D721Med (cell line): ENCODE results near the gene SCFD2.
"Not testable (repeated sequence)": the region's sequence is repeated elsewhere in the genome, so short reads cannot be mapped to it uniquely, and the experiment has no call there.

Source experiments
- DNase-seq: peaks from one replicate; pipeline ENCODE4 v3.0.0; 2011; ENCODE audit warnings: low spot score; ENCODE audit not compliant: insufficient read length
- FAIRE-seq: peaks from 2 replicates; lab custom pipeline; 2011; peaks lifted over from hg19 to GRCh38; lab: Jason Lieb, UNC
- TF ChIP-seq, protein P1 (sequence below): IDR thresholded peaks from 2 replicates; pipeline ENCODE4 v1.5.1; 2012; ENCODE audit warnings: mild to moderate bottlenecking, control low read depth; ENCODE audit not compliant: insufficient read depth; ENCODE audit errors: missing control alignments

The SCFD2 gene

GRCh38 chr4:53309321-53310040 is 56.4 kb downstream of the SCFD2 start:
- TF ChIP-seq, protein P1, sequence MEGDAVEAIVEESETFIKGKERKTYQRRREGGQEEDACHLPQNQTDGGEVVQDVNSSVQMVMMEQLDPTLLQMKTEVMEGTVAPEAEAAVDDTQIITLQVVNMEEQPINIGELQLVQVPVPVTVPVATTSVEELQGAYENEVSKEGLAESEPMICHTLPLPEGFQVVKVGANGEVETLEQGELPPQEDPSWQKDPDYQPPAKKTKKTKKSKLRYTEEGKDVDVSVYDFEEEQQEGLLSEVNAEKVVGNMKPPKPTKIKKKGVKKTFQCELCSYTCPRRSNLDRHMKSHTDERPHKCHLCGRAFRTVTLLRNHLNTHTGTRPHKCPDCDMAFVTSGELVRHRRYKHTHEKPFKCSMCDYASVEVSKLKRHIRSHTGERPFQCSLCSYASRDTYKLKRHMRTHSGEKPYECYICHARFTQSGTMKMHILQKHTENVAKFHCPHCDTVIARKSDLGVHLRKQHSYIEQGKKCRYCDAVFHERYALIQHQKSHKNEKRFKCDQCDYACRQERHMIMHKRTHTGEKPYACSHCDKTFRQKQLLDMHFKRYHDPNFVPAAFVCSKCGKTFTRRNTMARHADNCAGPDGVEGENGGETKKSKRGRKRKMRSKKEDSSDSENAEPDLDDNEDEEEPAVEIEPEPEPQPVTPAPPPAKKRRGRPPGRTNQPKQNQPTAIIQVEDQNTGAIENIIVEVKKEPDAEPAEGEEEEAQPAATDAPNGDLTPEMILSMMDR: no peak
- FAIRE-seq (no peak), DNase-seq (no peak)

GRCh38 chr4:53307819-53308780 is 57.8 kb downstream of the SCFD2 start:
- TF ChIP-seq, protein P1: no peak
- FAIRE-seq: no peak
- DNase-seq: no peak

DNA sequence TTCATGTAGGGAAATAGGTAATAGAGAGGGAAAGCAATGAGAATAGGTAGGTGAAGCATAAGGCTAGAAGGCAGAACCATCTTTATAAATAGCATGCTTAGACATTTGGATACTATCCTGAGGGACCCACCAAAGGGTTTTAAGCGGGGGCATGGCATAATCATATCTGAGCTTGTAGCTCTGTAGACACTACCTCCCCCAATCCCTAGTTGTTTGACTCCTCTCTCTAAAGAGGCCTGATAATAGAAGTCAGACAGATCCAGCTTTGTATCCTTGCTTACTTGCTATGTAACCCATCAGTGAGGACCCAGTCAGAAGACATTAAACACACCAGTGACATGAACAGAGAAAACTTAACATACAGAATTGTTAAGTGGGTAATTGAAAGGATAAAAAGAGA is 58.7 kb downstream of the SCFD2 start:
- DNase-seq (no peak), FAIRE-seq (no peak)
- TF ChIP-seq, protein P1: no peak

DNA sequence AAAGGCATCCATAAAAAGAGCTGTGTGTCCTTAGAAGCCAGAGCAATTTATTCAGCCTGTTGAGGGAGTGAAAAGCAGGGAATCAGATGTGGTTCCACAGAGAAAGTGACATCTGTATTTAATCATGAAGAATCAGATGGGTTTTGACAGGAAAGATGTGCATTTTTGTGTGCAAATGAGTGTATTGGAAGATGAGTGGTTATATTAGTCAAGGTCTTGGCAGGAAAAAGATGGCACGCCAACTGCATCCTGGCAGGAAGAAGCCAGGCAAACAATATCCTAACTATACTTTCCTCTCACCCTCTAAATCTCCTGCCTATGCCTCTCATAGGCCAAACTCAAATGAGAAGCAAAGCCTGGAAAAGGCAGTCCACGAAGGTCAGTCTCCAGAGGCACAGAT is 59.1 kb downstream of the SCFD2 start:
- FAIRE-seq (no peak), DNase-seq (no peak)
- TF ChIP-seq, protein P1: no peak

DNA sequence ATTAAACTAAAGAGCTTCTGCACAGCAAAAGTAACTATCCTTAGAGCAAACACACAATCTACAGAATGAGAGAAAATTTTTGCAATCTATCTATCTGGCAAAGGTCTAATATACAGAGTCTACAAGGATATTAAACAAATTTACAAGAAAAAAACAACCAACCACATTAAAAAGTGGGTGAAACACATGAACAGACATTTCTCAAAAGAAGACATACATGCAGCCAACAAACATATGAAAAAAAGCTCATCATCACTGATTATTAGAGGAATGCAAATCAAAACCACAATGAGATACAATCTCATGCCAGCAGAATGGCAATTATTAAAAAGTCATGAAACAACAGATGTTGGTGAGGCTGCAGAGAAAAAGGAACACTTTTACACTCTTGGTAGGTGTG is 73.7 kb downstream of the SCFD2 start:
- FAIRE-seq, DNase-seq: not testable (repeated sequence)

GRCh38 chr4:53281438-53281837 is 84.4 kb downstream of the SCFD2 start:
- no peak for DNase-seq
- no peak for FAIRE-seq
- TF ChIP-seq, protein P1: no peak

DNA sequence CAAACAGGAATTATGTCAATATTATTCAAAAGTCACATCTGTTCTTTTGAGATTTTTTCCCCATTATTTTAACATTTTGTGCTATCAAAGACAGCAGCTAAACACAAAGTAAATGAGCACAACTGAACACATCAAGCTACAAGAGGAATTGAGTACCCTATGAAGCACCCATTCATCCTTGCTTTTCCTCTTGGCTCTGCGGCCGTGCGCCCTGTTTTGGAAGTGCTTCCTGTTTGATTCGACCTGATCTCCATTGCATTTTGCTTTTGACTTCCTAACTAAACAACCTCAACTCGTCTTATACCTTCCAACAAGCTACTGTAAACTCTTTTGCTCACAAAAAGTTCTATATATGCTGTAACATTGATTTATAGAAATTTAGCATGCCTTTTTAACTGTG is 85.0 kb downstream of the SCFD2 start:
- FAIRE-seq (no peak), DNase-seq (no peak)
- TF ChIP-seq, protein P1: no peak
